ENCODE data around the gene ADNP.
A peak's percentile ranks its signal among the peaks of the same experiment; 100 is the strongest.
"Not testable (repeated sequence)": the region's sequence is repeated elsewhere in the genome, so short reads cannot be mapped to it uniquely, and the experiment has no call there.

Gene ADNP

GRCh38 chr20:50931306-50932015, at the start of gene ADNP:
Gene ADNP (minus strand): TSS chr20:50931437. CDS start chr20:50903996, 27,441 bp downstream.
- DNase-seq (ENCODE audit: low spot score), result peak; percentile 94

DNA sequence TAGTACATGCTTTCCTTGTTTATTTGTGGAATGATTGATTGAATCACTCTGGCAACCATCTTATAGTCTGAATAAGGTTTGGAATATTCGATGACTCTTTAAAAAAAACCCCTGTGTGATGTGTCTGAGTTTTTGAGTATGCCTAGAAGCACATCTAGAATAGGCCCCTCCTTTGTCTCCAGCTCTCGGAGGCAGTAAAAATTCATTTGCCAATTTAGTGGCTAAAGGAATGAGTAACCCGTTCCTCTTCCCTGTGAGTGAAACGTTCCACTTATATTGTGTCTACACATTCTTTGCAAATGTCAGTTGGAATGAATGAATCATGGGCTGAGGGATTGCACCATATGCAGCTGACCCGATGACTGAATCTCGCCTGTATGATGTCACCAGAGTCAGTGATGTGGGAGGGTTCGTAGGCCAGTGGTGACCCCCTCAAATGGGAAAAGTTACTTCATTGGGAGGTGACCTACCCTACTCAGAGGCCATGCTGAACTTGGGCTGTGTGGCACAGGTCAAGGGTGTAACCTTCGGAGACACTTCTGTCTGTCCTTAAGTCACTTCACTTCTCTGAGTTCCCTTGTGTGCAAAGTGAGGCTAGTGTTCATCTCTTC, 48.9 kb upstream of the ADNP start:
- DNase-seq (ENCODE audit: low spot score), result no peak

- DNase-seq (ENCODE audit: low spot score), result not testable (repeated sequence)
Observed at GRCh38 chr20:50978533-50978932, 47.3 kb upstream of the ADNP start.

GRCh38 chr20:50977066-50978021, 46.1 kb upstream of the ADNP start:
- no peak for DNase-seq (ENCODE audit: low spot score)

GRCh38 chr20:50975701-50976330, 44.6 kb upstream of the ADNP start:
- no peak for DNase-seq (ENCODE audit: low spot score)

- no peak for DNase-seq (ENCODE audit: low spot score)
Observed at GRCh38 chr20:50969912-50970311, 38.7 kb upstream of the ADNP start.

DNA sequence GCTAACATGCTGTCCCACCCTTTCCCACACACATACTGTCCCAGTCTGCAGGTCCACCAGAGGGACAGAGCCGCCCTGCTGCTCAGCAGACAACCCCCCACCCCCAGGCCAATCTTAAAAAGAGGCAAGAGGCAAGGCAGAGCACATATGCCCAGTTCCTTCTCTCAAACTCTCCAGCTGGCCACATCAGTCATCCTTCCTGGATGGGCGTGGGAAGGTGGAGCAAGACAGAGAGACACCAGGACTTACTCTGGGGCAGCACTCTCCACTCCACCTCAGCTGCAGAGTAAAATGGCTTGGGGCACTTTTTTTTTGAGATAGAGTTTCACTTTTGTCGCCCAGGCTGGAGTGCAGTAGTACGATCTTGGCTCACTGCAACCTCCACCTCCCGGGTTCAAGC, 38.2 kb upstream of the ADNP start:
- no peak for DNase-seq (ENCODE audit: low spot score)

GRCh38 chr20:50968289-50968688, 37.1 kb upstream of the ADNP start:
- DNase-seq (ENCODE audit: low spot score), result no peak

- no peak for DNase-seq (ENCODE audit: low spot score)
Observed at GRCh38 chr20:50967586-50967985, 36.3 kb upstream of the ADNP start.

DNA sequence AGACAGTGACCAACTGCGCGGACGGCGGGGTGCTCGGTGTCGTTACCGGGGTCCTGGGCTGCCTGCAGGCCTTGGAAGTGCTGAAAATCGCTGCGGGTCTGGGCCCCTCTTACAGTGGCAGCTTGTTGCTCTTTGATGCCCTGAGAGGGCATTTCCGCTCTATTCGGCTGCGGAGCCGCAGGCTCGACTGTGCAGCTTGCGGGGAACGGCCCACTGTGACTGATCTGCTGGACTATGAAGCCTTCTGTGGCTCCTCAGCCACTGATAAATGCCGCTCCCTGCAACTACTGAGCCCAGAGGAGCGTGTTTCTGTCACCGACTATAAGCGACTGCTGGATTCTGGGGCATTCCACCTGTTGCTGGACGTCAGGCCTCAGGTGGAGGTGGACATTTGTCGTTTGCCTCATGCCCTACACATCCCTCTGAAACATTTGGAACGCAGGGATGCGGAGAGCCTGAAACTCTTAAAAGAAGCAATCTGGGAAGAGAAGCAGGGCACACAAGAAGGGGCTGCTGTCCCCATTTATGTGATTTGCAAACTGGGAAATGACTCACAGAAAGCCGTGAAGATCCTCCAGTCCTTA, 28.4 kb upstream of the ADNP start:
- no peak for DNase-seq (ENCODE audit: low spot score)

GRCh38 chr20:50958615-50959542, 27.6 kb upstream of the ADNP start, which contains the start of gene MOCS3:
Gene MOCS3 (plus strand): TSS chr20:50958818. CDS start chr20:50958843, 25 bp downstream.
- DNase-seq (ENCODE audit: low spot score), result peak; percentile 89

DNA sequence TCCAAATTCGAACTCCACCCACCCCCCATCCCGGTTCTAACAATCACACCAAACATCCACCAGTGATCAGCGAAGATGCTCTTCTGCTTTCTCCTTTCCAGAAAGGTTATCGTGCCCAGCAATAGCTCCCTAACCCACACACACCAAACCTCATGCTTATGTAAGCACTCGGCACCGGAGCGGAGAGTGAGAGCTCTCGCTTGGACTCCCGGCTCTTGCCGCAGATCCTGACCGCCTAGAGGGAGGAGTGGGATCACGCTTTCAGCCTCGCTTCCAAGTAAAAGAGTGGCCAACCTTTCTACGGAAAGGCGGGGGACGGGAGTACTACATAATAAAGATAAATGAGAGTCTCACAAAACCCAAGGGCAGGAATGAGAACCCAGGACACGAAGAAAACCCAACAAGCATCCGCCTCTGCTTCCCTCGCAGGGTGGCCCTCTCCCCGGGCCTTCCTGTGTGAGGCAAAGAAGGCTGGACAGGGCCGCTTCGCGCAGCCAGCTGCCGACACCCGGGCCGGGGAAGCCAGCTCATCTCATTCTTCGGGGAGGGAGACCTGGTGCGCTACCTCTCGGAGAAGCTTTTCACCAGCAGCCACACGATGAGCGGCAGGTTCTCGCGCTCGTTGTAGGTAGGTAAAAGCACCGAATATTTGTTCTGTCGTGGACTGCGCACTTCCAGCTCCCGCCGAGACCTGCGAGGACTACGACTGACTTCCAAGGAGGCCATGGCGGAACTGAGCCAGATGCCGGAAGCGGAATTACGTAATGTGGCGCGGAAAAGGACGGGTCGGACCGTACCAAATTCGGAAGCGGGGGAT, 26.8 kb upstream of the ADNP start, which contains the start of gene DPM1:
TSS of gene DPM1 (minus strand) at position 735 of the 817 bp plus-strand sequence. CDS start at position 726, 9 bp downstream.
- no peak for DNase-seq (ENCODE audit: low spot score)

DNA sequence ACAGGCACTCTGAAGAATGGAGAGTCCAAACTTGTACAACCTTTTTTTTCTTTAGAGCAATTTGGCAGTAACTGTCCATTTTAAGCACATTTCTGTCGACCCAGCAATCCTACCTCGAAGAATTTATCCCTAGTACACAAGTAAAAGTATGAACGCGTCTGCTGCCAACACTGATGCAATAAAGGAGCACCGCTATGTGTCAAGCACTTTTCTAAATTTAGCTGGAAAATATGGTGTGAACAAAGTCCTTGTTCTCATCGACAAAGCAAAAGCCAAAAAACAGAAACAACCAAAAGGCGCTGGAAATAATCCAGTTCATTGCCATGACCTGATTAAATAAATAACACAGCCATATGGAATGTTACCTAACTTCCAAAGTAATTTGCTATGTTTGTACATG, 26.0 kb upstream of the ADNP start:
- DNase-seq (ENCODE audit: low spot score), result no peak

GRCh38 chr20:50953821-50954220, 22.6 kb upstream of the ADNP start:
- DNase-seq (ENCODE audit: low spot score), result no peak

GRCh38 chr20:50953196-50953595, 22.0 kb upstream of the ADNP start:
- no peak for DNase-seq (ENCODE audit: low spot score)

GRCh38 chr20:50948132-50948785, 17.0 kb upstream of the ADNP start:
- no peak for DNase-seq (ENCODE audit: low spot score)

DNA sequence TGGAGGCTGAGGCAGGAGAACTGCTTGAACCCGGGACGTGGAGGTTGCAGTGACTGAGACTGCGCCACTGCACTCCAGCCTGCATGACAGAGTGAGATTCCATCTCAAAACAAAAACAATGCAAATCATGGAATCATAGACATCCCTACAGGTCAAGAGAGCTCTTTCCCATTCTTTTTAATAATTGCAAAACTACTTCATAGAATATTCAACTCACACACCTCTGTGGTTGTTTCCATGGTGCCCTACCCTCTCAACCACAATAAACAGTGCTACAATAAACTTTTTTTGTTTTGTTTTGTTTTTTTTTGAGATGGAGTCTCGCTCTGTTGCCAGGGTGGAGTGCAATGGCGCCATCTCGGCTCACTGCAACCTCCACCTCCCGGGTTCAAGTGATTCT, 11.8 kb upstream of the ADNP start:
- DNase-seq (ENCODE audit: low spot score), result no peak

DNA sequence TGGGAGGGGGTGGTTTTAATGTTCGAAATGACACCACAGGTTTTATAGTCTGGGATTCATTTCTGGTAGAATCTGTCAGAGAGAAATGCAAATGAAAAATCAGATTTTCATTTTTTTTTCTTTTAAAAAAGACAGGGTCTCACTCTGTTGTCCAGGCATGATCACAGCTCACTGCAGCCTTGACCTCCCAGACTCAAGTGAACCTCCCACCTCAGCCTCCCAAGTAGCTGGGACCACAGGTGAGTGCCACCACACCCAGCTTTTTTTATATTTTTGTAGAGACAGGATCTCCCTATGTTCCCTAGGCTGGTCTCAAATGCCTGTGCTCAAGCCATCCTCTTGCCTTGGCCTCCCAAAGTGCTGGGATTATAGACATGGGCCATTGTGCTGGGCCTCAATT, 2.4 kb upstream of the ADNP start:
- no peak for DNase-seq (ENCODE audit: low spot score)

DNA sequence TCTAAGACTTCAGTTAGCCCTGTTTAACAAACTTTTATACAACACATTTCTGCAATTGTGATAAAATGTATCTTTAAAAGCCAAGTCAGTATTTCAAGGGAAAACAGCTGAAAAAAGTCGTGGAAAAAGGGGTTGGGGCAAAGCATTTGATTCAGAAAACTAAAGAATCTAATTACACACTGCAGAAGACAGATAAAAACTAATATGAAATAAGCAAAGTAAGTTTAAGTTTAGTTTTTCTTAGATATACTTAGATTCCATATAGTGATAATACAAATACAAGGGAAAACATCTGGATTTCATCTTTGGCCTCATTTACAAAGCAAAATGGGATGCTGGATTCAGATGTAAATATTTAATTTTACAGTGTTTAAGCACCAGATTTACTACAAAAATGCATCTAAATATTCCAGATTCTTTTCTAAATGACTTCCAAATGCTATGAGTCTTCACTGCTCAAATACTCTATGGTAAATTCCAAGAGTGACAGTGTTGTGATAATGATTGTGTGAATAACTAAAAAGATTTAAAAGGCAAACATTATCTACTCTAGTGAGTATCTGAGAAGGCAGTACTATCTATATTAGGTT, 1.5 kb upstream of the ADNP start:
- no peak for DNase-seq (ENCODE audit: low spot score)

All from globus pallidus (tissue), 1 donor.